RWPE2 (cell line): ENCODE measurements around the gene LIMA1.

Experiments
- ATAC-seq: fragments of 200-7000 bp; cut with Tn5 transposase; 3 replicates; pipeline ENCODE4 v1.9.1; 2021; ENCODE audit warnings: low read depth
- DNase-seq: peaks from one replicate; pipeline ENCODE4 v3.0.0-alpha.2; 2020; ENCODE audit warnings: low spot score
- H3K27ac ChIP-seq: fragments of 450-650 bp; 2 replicates; pipeline ENCODE4 v1.5.1; 2017; ENCODE audit warnings: mild to moderate bottlenecking; ENCODE audit not compliant: poor library complexity, severe bottlenecking
- H3K27me3 ChIP-seq: fragments of 250-450 bp; sonication (Bioruptor Pico); 2 replicates; pipeline ENCODE4 v1.5.1; 2021; ENCODE audit warnings: mild to moderate bottlenecking, moderate library complexity; ENCODE audit not compliant: insufficient read depth, poor library complexity, severe bottlenecking
- H3K36me3 ChIP-seq: fragments of 250-450 bp; sonication (Bioruptor Pico); 2 replicates; pipeline ENCODE4 v1.5.1; 2020; ENCODE audit warnings: low read depth, mild to moderate bottlenecking, moderate library complexity
- H3K4me1 ChIP-seq: fragments of 250-450 bp; sonication (Bioruptor Pico); 2 replicates; pipeline ENCODE4 v1.5.1; 2021; ENCODE audit warnings: mild to moderate bottlenecking, moderate library complexity; ENCODE audit not compliant: insufficient read depth, poor library complexity, severe bottlenecking
- H3K4me3 ChIP-seq: fragments of 250-450 bp; sonication (Bioruptor Pico); 2 replicates; pipeline ENCODE4 v1.5.1; 2021; ENCODE audit warnings: mild to moderate bottlenecking, moderate library complexity; ENCODE audit not compliant: severe bottlenecking
- H3K9me3 ChIP-seq: fragments of 250-450 bp; sonication (Bioruptor Pico); 2 replicates; pipeline ENCODE4 v1.5.1; 2021; ENCODE audit warnings: mild to moderate bottlenecking, moderate library complexity; ENCODE audit not compliant: severe bottlenecking
- TF ChIP-seq, protein P1 (sequence below): fragments of 450-650 bp; IDR thresholded peaks from one replicate; pipeline ENCODE4 v1.5.1; 2017; ENCODE audit warnings: mild to moderate bottlenecking, moderate library complexity; ENCODE audit not compliant: poor library complexity, severe bottlenecking

Gene LIMA1

DNA sequence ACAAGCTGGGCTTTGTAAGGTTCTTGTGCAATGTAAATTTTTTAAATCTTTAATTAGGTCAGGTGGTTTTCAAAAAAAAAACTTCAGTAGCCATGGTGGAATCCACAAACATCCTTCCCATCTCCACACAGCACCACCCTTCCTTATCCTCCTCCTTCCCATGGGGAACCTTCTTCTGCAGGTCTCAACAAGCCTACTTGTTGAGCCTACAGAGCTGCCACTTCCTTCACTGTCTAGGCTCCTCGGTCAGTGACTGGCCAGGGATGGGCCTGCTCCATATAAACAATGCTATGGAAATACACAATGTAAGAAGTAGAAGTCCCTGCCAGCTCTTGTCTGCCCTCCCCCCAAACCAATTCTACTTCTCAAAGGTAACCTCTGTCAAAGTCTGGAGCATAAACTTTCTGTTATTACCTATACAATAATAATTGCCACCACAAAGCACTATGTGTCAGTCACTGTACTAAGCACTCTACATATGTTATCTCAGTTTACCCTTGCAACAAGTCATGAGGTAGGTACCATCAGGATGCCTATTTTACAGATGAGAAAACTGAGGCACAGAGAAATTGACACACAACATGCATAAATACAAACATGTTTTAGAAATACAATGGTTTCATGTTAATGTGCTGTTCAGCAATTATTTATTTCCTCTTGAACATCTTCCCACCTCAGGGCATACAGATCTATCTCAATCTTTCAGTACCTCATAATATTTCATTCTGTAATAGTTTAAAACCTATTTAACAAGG is 17.4 kb downstream of the LIMA1 start:
- Histone ChIP-seq H3K4me1 (peaks cover 26% of the 10 kb centered on the region), H3K4me3 (no peak overlapping the region), H3K27ac (peak overlapping the region; percentile 48), H3K36me3 (no peaks in the 10 kb centered on the region), H3K9me3 (no peaks in the 10 kb centered on the region), H3K27me3 (no peaks in the 10 kb centered on the region)
- ATAC-seq (peak; percentile 99), DNase-seq (no peak)
- TF ChIP-seq, protein P1, sequence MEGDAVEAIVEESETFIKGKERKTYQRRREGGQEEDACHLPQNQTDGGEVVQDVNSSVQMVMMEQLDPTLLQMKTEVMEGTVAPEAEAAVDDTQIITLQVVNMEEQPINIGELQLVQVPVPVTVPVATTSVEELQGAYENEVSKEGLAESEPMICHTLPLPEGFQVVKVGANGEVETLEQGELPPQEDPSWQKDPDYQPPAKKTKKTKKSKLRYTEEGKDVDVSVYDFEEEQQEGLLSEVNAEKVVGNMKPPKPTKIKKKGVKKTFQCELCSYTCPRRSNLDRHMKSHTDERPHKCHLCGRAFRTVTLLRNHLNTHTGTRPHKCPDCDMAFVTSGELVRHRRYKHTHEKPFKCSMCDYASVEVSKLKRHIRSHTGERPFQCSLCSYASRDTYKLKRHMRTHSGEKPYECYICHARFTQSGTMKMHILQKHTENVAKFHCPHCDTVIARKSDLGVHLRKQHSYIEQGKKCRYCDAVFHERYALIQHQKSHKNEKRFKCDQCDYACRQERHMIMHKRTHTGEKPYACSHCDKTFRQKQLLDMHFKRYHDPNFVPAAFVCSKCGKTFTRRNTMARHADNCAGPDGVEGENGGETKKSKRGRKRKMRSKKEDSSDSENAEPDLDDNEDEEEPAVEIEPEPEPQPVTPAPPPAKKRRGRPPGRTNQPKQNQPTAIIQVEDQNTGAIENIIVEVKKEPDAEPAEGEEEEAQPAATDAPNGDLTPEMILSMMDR: no peak

DNA sequence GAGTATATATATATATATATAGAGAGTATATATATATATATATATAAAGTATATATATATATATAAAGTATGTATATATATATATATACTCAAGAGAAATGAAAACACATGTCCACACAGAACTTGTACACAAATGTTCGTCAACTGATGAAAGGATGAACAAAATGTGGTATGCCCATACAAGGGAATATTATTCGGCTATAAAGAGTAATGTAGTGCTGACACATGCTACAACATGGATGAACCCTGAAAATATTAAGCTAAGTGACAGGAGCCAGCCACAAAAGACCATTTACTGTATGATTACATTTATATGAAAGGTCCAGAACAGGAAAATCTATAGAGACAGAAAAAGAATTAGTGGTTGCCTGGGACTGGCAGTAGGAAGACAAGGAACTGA is 19.5 kb downstream of the LIMA1 start:
- peaks cover 44% of the 10 kb centered on the region for H3K4me1 ChIP-seq

DNA sequence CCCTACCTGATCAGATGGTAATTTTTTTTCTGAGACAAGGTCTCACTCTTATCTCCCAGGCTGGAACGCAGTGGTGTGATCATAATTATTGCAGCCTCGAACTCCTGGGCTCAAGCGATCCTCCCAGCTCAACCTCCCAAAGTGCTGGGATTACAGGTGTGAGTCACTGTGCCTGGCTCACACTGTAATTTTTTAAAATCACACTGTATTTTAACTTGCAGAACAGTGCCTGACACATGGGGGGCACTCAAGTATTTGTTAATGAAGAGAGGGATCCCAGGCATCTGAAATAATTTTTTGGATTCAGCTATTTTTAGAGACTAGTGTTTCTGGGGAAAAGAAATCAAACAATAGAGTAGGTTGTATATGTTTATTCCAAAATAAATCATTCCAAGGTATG is 21.7 kb downstream of the LIMA1 start:
- Histone ChIP-seq H3K4me1 (peaks cover 66% of the 10 kb centered on the region), H3K27ac (peak overlapping the region; percentile 32), H3K36me3 (no peaks in the 10 kb centered on the region), H3K27me3 (no peaks in the 10 kb centered on the region), H3K9me3 (no peaks in the 10 kb centered on the region), H3K4me3 (no peak overlapping the region)
- TF ChIP-seq, protein P1: peak; percentile 43
- DNase-seq (no peak), ATAC-seq (no peak)

More for the DNA sequence above, 19.5 kb downstream of the LIMA1 start:
- ATAC-seq (no peak), DNase-seq (no peak)
- TF ChIP-seq, protein P1: no peak
- Histone ChIP-seq H3K4me3 (no peak overlapping the region), H3K9me3 (no peaks in the 10 kb centered on the region), H3K27ac (no peak overlapping the region), H3K36me3 (no peaks in the 10 kb centered on the region), H3K27me3 (no peaks in the 10 kb centered on the region)

DNA sequence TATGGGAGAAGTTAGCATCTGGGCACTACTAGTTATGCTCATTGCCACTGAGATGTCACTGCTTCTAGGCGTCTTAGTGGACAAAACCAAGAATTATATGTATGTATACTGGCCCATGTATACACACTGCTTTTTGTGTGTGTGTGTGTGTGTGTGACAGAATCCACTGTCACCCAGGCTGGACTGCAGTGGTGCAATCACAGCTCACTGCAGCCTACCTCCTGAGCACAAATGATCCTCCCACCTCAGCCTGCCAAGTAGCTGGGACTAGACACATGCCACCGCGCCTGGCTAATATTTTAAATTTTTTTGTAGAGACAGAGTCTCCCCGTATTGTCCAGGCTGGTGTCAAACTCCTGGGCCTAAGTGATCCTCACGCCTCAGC is 25.2 kb downstream of the LIMA1 start:
- DNase-seq (no peak), ATAC-seq (peak; percentile 14; the same call in 2 of the 3 replicates)
- no peaks in the 10 kb centered on the region for H3K36me3 ChIP-seq
- H3K4me3 ChIP-seq: no peak overlapping the region
- no peaks in the 10 kb centered on the region for H3K27me3 ChIP-seq
- no peaks in the 10 kb centered on the region for H3K9me3 ChIP-seq
- H3K4me1 ChIP-seq: peaks cover 67% of the 10 kb centered on the region
- peak overlapping the region; percentile 84 for H3K27ac ChIP-seq
- TF ChIP-seq, protein P1: no peak
